Lower lobe of right lung (tissue), 2 donors: ENCODE measurements around the gene MRPL10. TPM values are rescaled to one million over a fixed set of nuclear protein-coding genes. Genes with fewer than 3 reads are reported as not detected.

Source experiments
- ATAC-seq, 2 donors: fragments of 200-7000 bp; cut with Tn5 transposase; one replicate each; pipeline ENCODE4 v1.9.1; 2020 to 2022; ENCODE audit warnings: mild to moderate bottlenecking in 2 of 2, moderate library complexity in 2 of 2
- DNase-seq: peaks from one replicate; pipeline ENCODE4 v3.0.0-alpha.2; 2020
- H3K27ac ChIP-seq: fragments of 200-600 bp; one replicate; pipeline ENCODE4 v1.8.0; 2022
- H3K27me3 ChIP-seq: fragments of 200-600 bp; one replicate; pipeline ENCODE4 v1.8.0; 2022; ENCODE audit warnings: low read depth
- H3K36me3 ChIP-seq: fragments of 200-600 bp; one replicate; pipeline ENCODE4 v1.8.0; 2022; ENCODE audit warnings: mild to moderate bottlenecking
- H3K4me1 ChIP-seq: fragments of 200-600 bp; one replicate; pipeline ENCODE4 v1.8.0; 2022
- H3K4me3 ChIP-seq: fragments of 200-600 bp; one replicate; pipeline ENCODE4 v1.8.0; 2022; ENCODE audit warnings: mild to moderate bottlenecking
- H3K9me3 ChIP-seq: fragments of 200-600 bp; one replicate; pipeline ENCODE4 v1.8.0; 2022
- intact Hi-C: fragments of 100-400 bp; cut with DNase I; formaldehyde crosslinking; loops from one replicate; pipeline ENCODE4 v1.11.0; 2022
- total RNA-seq: library from RNA; stranded (reverse); fragmentation: NEBNext Ultra II Directional; extraction: Animal tissue kit (Norgen Biotek cat#: 25700); gene quantifications from one replicate; pipeline ENCODE4 v1.2.1, GENCODE V29; 2021
- TF ChIP-seq, protein P1 (sequence below): fragments of 200-600 bp; IDR thresholded peaks from one replicate; pipeline ENCODE4 v1.8.0; 2022; ENCODE audit warnings: antibody characterized with exemption, mild to moderate bottlenecking
- donor health status: DM: no; HTN: yes; CAD: no; lungs with severe emphysema.

Gene MRPL10
- total RNA-seq, 1 donor from 2014 or later: 33.2 TPM

- no peak for DNase-seq
- ATAC-seq: no peak
- Histone ChIP-seq H3K4me3 (no peak overlapping the region), H3K27me3 (peaks cover 5% of the 10 kb centered on the region), H3K4me1 (peaks cover 8% of the 10 kb centered on the region), H3K27ac (no peak overlapping the region), H3K36me3 (no peaks in the 10 kb centered on the region), H3K9me3 (no peaks in the 10 kb centered on the region)
- intact Hi-C loops: no loop called here
- TF ChIP-seq, protein P1, sequence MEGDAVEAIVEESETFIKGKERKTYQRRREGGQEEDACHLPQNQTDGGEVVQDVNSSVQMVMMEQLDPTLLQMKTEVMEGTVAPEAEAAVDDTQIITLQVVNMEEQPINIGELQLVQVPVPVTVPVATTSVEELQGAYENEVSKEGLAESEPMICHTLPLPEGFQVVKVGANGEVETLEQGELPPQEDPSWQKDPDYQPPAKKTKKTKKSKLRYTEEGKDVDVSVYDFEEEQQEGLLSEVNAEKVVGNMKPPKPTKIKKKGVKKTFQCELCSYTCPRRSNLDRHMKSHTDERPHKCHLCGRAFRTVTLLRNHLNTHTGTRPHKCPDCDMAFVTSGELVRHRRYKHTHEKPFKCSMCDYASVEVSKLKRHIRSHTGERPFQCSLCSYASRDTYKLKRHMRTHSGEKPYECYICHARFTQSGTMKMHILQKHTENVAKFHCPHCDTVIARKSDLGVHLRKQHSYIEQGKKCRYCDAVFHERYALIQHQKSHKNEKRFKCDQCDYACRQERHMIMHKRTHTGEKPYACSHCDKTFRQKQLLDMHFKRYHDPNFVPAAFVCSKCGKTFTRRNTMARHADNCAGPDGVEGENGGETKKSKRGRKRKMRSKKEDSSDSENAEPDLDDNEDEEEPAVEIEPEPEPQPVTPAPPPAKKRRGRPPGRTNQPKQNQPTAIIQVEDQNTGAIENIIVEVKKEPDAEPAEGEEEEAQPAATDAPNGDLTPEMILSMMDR: no peak
These were observed 35.6 kb upstream of the MRPL10 start for GRCh38 chr17:47866941-47867340.

- no peak for DNase-seq
- no peak overlapping the region for H3K4me3 ChIP-seq
- H3K27ac ChIP-seq: no peak overlapping the region
- no peaks in the 10 kb centered on the region for H3K36me3 ChIP-seq
- H3K4me1 ChIP-seq: peaks cover 8% of the 10 kb centered on the region
- TF ChIP-seq, protein P1: no peak
- intact Hi-C loops: no loop called here
- no peaks in the 10 kb centered on the region for H3K9me3 ChIP-seq
- no peak for ATAC-seq
- no peaks in the 10 kb centered on the region for H3K27me3 ChIP-seq
These were observed 33.5 kb upstream of the MRPL10 start for GRCh38 chr17:47864791-47865216.

GRCh38 chr17:47862621-47863440 is 31.5 kb upstream of the MRPL10 start:
- no peak overlapping the region for H3K27ac ChIP-seq
- H3K27me3 ChIP-seq: no peaks in the 10 kb centered on the region
- H3K36me3 ChIP-seq: no peaks in the 10 kb centered on the region
- intact Hi-C loops: no loop called here
- no peak overlapping the region for H3K4me3 ChIP-seq
- TF ChIP-seq, protein P1: no peak
- H3K9me3 ChIP-seq: no peaks in the 10 kb centered on the region
- ATAC-seq (peak in 1 of 2 donors; percentile 7), DNase-seq (no peak)
- peaks cover 8% of the 10 kb centered on the region for H3K4me1 ChIP-seq

DNA sequence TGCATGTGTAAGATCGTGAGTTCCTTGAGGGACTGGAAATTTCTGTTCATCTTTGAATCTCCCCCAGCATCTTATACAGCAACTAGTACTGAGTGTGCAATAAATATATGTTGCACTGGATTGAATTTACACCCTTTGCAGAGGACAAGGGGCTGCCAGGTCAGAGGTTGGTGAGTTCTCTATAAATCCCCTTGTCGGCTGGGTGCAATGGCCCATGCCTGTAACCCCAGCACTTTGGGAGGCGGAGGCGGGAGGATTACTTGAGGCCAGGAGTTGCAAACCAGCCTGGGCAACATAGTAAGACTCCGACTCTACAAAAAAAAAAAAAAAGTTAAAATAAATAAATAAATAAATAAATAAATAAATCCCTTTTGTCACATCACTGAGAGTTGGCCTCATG is 29.0 kb upstream of the MRPL10 start:
- intact Hi-C loops: no loop called here
- no peak overlapping the region for H3K27ac ChIP-seq
- no peaks in the 10 kb centered on the region for H3K9me3 ChIP-seq
- no peak overlapping the region for H3K4me3 ChIP-seq
- H3K4me1 ChIP-seq: peaks cover 8% of the 10 kb centered on the region
- ATAC-seq (no peak), DNase-seq (no peak)
- TF ChIP-seq, protein P1: no peak
- peaks cover 4% of the 10 kb centered on the region for H3K27me3 ChIP-seq
- H3K36me3 ChIP-seq: no peaks in the 10 kb centered on the region

GRCh38 chr17:47857551-47858455 is 26.5 kb upstream of the MRPL10 start:
- ATAC-seq (no peak), DNase-seq (no peak)
- intact Hi-C loops: no loop called here
- H3K9me3 ChIP-seq: no peaks in the 10 kb centered on the region
- no peaks in the 10 kb centered on the region for H3K36me3 ChIP-seq
- TF ChIP-seq, protein P1: no peak
- peaks cover 28% of the 10 kb centered on the region for H3K27me3 ChIP-seq
- H3K4me1 ChIP-seq: peaks cover 5% of the 10 kb centered on the region
- no peak overlapping the region for H3K4me3 ChIP-seq
- no peak overlapping the region for H3K27ac ChIP-seq
